Measurements from ENCODE around the gene CCDC57. TPM values are rescaled to one million over a fixed set of nuclear protein-coding genes. Genes with fewer than 3 reads are reported as not detected.

The CCDC57 gene
- total and polyA plus RNA-seq, 2 of the 8 experiments (the other 6 are each of a cell fraction or from before 2014, with no cell fraction given) = 8.4 to 12.9 TPM

GRCh38 chr17:82098169-82098938 is 114.3 kb downstream of the CCDC57 start, which contains the start of gene FASN (continued):
- no peak for TF ChIP-seq TCF12 (IDR thresholded peaks at IDR 0.05; ENCODE audit: low read depth, low read length)
- no peak for TF ChIP-seq RBBP5 (IDR thresholded peaks at IDR 0.05; ENCODE audit: borderline replicate concordance, low read depth, low read length)
- TF ChIP-seq SP2 (IDR thresholded peaks at IDR 0.05; ENCODE audit: low read length) = no peak
- TF ChIP-seq GABPA (IDR thresholded peaks at IDR 0.05; ENCODE audit: borderline replicate concordance, insufficient read depth, low read length) = no peak; the same call in 1 of the 2 replicates
- TF ChIP-seq NANOG (IDR thresholded peaks at IDR 0.05; ENCODE audit: insufficient read depth, low read depth, low read length, poor library complexity, severe bottlenecking) = no peak
- TF ChIP-seq CBX5 (IDR thresholded peaks at IDR 0.05; ENCODE audit: low read depth, low read length) = no peak
- peak; percentile 96 for TF ChIP-seq TBP (IDR thresholded peaks at IDR 0.05; ENCODE audit: low read depth, low read length)
- no peak for TF ChIP-seq BRCA1 (IDR thresholded peaks at IDR 0.05; ENCODE audit: low read depth, low read length)
- TF ChIP-seq YY1 (IDR thresholded peaks at IDR 0.05; ENCODE audit: low read depth, low read length) = peak; percentile 83; the same call in 1 of the 2 replicates
- no peak for TF ChIP-seq POU5F1 (IDR thresholded peaks at IDR 0.05; ENCODE audit: low read depth, low read length)
- no peak for TF ChIP-seq JUN (IDR thresholded peaks at IDR 0.05; ENCODE audit: low read depth, low read length)
- TF ChIP-seq HDAC6 (IDR thresholded peaks at IDR 0.05; ENCODE audit: low read depth, low read length) = no peak
- TF ChIP-seq SP4 (IDR thresholded peaks at IDR 0.05; ENCODE audit: low read length) = no peak
- TF ChIP-seq MAFK (IDR thresholded peaks at IDR 0.05; ENCODE audit: low read depth, low read length) = no peak
- no peak for TF ChIP-seq SUZ12 (IDR thresholded peaks at IDR 0.05; ENCODE audit: low read length)
- peak; percentile 94 for TF ChIP-seq TAF1 (IDR thresholded peaks at IDR 0.05; ENCODE audit: low read depth, low read length)
- no peak for TF ChIP-seq RXRA (IDR thresholded peaks at IDR 0.05; ENCODE audit: insufficient read depth, low read depth, low read length)
- peak; percentile 35; the same call in 1 of the 2 replicates for TF ChIP-seq CHD2 (IDR thresholded peaks at IDR 0.05; ENCODE audit: low read length)
- TF ChIP-seq POLR2AphosphoS5 (IDR thresholded peaks at IDR 0.05; ENCODE audit: low read depth, low read length) = peak; percentile 82; the same call in 1 of the 2 replicates
- TF ChIP-seq CTCF (IDR thresholded peaks at IDR 0.05; ENCODE audit: control extremely low read depth in 1 of 3, insufficient read depth in 1 of 3, low read depth in 1 of 3, low read length in 3 of 3) = peak in 2 of 3 experiments; percentile 40 to 48; a peak in 2 of 4 replicates
